Mesenchymal stem cell (in vitro differentiated cells and primary cell): ENCODE data around the gene FBXO11.

Experiments
- DNase-seq: peaks from one replicate; pipeline ENCODE4 v3.0.0-alpha.2; 2013
- H2AFZ ChIP-seq: one replicate; pipeline ENCODE4 v1.6.1; 2013; ENCODE audit warnings: low read depth, mild to moderate bottlenecking, control low read depth, inconsistent platforms, low read length, moderate library complexity
- H2AK5ac ChIP-seq: 2 replicates; pipeline ENCODE4 v1.6.1; 2013; ENCODE audit warnings: low read length, moderate library complexity, mild to moderate bottlenecking, inconsistent platforms; ENCODE audit not compliant: severe bottlenecking
- H2BK120ac ChIP-seq: one replicate; pipeline ENCODE4 v1.6.1; 2013; ENCODE audit warnings: low read depth, mild to moderate bottlenecking, inconsistent platforms, low read length, moderate library complexity
- H2BK12ac ChIP-seq, 2 experiments: one replicate each; pipeline ENCODE4 v1.6.1; 2013; ENCODE audit warnings: inconsistent platforms in 2 of 2, low read length in 2 of 2, mild to moderate bottlenecking in 2 of 2, moderate library complexity in 2 of 2, control low read depth in 1 of 2
- H2BK15ac ChIP-seq: one replicate; pipeline ENCODE4 v1.6.1; 2013; ENCODE audit warnings: mild to moderate bottlenecking, low read depth, inconsistent platforms; ENCODE audit not compliant: poor library complexity, severe bottlenecking
- H2BK5ac ChIP-seq: 2 replicates; pipeline ENCODE4 v1.6.1; 2013; ENCODE audit warnings: low read depth, mild to moderate bottlenecking, low read length, control low read depth, inconsistent platforms; ENCODE audit not compliant: poor library complexity, severe bottlenecking
- H3K14ac ChIP-seq, 2 experiments: one replicate each; pipeline ENCODE4 v1.6.1; 2013; ENCODE audit warnings: inconsistent platforms in 2 of 2, low read length in 2 of 2, control low read depth in 1 of 2, mild to moderate bottlenecking in 1 of 2, moderate library complexity in 1 of 2
- H3K18ac ChIP-seq, 2 experiments: one replicate each; pipeline ENCODE4 v1.6.1; 2013; ENCODE audit warnings: inconsistent platforms in 2 of 2, low read length in 2 of 2, control low read depth in 1 of 2, low read depth in 1 of 2, mild to moderate bottlenecking in 1 of 2
- H3K23ac ChIP-seq, 2 experiments: one replicate each; pipeline ENCODE4 v1.6.1; 2013; ENCODE audit warnings: inconsistent platforms in 2 of 2, low read length in 2 of 2, mild to moderate bottlenecking in 2 of 2, moderate library complexity in 2 of 2, control low read depth in 1 of 2
- H3K27ac ChIP-seq: 2 replicates; pipeline ENCODE4 v1.5.1; 2013; ENCODE audit warnings: mild to moderate bottlenecking, moderate library complexity, low read length, control low read depth, inconsistent platforms; ENCODE audit not compliant: poor library complexity, severe bottlenecking
- H3K27me3 ChIP-seq, 2 experiments: 2 replicates each; pipeline versions ENCODE4 v1.6.1 to v1.7.0; 2013; ENCODE audit warnings: low read length in 2 of 2, mild to moderate bottlenecking in 2 of 2, moderate library complexity in 2 of 2, control low read depth in 1 of 2, inconsistent platforms in 1 of 2; ENCODE audit not compliant: control insufficient read depth in 1 of 2, insufficient read depth in 1 of 2
- H3K36me3 ChIP-seq, 2 experiments: 2 replicates each; pipeline versions ENCODE4 v1.6.1 to v1.7.0; 2013; ENCODE audit warnings: low read length in 2 of 2, control low read depth in 1 of 2, inconsistent platforms in 1 of 2, low read depth in 1 of 2, mild to moderate bottlenecking in 1 of 2; ENCODE audit not compliant: insufficient read depth in 2 of 2, control insufficient read depth in 1 of 2
- H3K4ac ChIP-seq, 2 experiments: one replicate each; pipeline ENCODE4 v1.6.1; 2013; ENCODE audit warnings: inconsistent platforms in 2 of 2, low read length in 2 of 2, mild to moderate bottlenecking in 2 of 2, moderate library complexity in 2 of 2, control low read depth in 1 of 2, low read depth in 1 of 2
- H3K4me1 ChIP-seq: 2 replicates; pipeline ENCODE4 v1.6.1; 2013; ENCODE audit warnings: low read depth, low read length, control low read depth; ENCODE audit not compliant: control insufficient read depth, insufficient read depth
- H3K4me2 ChIP-seq: 2 replicates; pipeline ENCODE4 v1.6.1; 2013; ENCODE audit warnings: low read length, mild to moderate bottlenecking, inconsistent platforms; ENCODE audit not compliant: poor library complexity, severe bottlenecking
- H3K4me3 ChIP-seq, 2 experiments: 2 replicates each; pipeline versions ENCODE4 v1.5.1 to v1.7.0; 2013; ENCODE audit warnings: low read length in 2 of 2, mild to moderate bottlenecking in 2 of 2, control low read depth in 1 of 2, low read depth in 1 of 2; ENCODE audit not compliant: insufficient read depth in 1 of 2
- H3K79me1 ChIP-seq: replicated peaks from 2 replicates; pipeline ENCODE4 v1.6.1; 2013; ENCODE audit warnings: mild to moderate bottlenecking, control low read depth, low read length, inconsistent platforms; ENCODE audit not compliant: poor library complexity, severe bottlenecking
- H3K9ac ChIP-seq: 2 replicates; pipeline ENCODE4 v1.7.0; 2013; ENCODE audit warnings: mild to moderate bottlenecking, low read length, moderate library complexity
- H3K9me3 ChIP-seq: 2 replicates; pipeline ENCODE4 v1.7.0; 2013; ENCODE audit warnings: mild to moderate bottlenecking, low read length; ENCODE audit not compliant: control insufficient read depth
- H4K8ac ChIP-seq: one replicate; pipeline ENCODE4 v1.6.1; 2013; ENCODE audit warnings: inconsistent platforms, mild to moderate bottlenecking, low read length, moderate library complexity
- H4K91ac ChIP-seq: one replicate; pipeline ENCODE4 v1.6.1; 2013; ENCODE audit warnings: mild to moderate bottlenecking, low read length, inconsistent platforms
- WGBS: methylation state at CpG from one replicate; pipeline ENCODE4 v1.1.7; 2013; ENCODE audit warnings: mixed read lengths; 5-methylcytosine and 5-hydroxymethylcytosine counted together

FBXO11 gene

GRCh38 chr2:47876912-47877311, 29.4 kb downstream of the FBXO11 start:
- no peak for DNase-seq
- Histone ChIP-seq H3K9ac (no peak overlapping the region), H3K23ac (no peak overlapping the region), H3K9me3 (peaks cover under 1% of the 10 kb centered on the region), H3K4ac (no peak overlapping the region), H3K79me1 (peaks cover 10% of the 10 kb centered on the region), H3K4me3 (no peak overlapping the region), H4K8ac (no peak overlapping the region), H3K4me1 (peaks cover 2% of the 10 kb centered on the region), H2AFZ (no peak overlapping the region), H4K91ac (no peak overlapping the region), H3K14ac (no peak overlapping the region), H2AK5ac (no peak overlapping the region), H3K27me3 (no peaks in the 10 kb centered on the region), H2BK5ac (no peak overlapping the region), H2BK15ac (no peak overlapping the region), H2BK120ac (no peak overlapping the region), H3K18ac (no peak overlapping the region), H3K36me3 (peaks cover 0 to 15% of the 10 kb centered on the region in 2 experiments), H3K4me2 (no peak overlapping the region), H3K27ac (no peak overlapping the region), H2BK12ac (no peak overlapping the region)
- WGBS, result no CpG with 5 or more reads among the region's 1 CpG

DNA sequence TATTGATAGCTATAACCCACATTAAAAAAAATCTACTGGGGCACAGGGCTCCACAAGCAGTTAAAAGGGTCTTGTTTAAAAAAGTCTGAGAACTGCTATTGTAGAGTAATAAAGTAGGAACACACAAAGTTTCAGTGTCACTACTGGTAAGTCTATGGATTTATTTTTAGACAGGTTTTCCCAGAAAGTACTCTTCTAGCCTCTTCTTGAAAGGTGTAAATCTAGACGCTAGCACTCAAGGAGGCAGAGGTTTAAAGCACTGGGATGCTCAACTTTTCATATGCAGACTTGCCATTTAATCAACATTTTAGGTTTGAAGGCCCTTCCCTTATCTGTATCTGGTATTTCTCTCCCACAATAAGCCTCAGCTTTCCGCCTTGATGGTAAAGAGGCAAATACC, 33.4 kb downstream of the FBXO11 start:
- Histone ChIP-seq H3K4me2 (no peak overlapping the region), H3K4me1 (peaks cover 3% of the 10 kb centered on the region), H3K27me3 (no peaks in the 10 kb centered on the region), H3K79me1 (peaks cover 11% of the 10 kb centered on the region), H3K27ac (no peak overlapping the region), H2AK5ac (no peak overlapping the region), H3K18ac (no peak overlapping the region), H2BK120ac (no peak overlapping the region), H3K9ac (no peak overlapping the region), H2BK5ac (no peak overlapping the region), H3K23ac (no peak overlapping the region), H3K14ac (no peak overlapping the region), H3K4ac (no peak overlapping the region), H2BK12ac (no peak overlapping the region), H2BK15ac (no peak overlapping the region), H4K91ac (no peak overlapping the region), H3K36me3 (peaks cover 0 to 19% of the 10 kb centered on the region in 2 experiments), H3K4me3 (no peak overlapping the region), H2AFZ (no peak overlapping the region), H4K8ac (no peak overlapping the region), H3K9me3 (no peaks in the 10 kb centered on the region)
- no peak for DNase-seq
- WGBS, result 88% methylated on average over 2 of the region's 2 CpGs

DNA sequence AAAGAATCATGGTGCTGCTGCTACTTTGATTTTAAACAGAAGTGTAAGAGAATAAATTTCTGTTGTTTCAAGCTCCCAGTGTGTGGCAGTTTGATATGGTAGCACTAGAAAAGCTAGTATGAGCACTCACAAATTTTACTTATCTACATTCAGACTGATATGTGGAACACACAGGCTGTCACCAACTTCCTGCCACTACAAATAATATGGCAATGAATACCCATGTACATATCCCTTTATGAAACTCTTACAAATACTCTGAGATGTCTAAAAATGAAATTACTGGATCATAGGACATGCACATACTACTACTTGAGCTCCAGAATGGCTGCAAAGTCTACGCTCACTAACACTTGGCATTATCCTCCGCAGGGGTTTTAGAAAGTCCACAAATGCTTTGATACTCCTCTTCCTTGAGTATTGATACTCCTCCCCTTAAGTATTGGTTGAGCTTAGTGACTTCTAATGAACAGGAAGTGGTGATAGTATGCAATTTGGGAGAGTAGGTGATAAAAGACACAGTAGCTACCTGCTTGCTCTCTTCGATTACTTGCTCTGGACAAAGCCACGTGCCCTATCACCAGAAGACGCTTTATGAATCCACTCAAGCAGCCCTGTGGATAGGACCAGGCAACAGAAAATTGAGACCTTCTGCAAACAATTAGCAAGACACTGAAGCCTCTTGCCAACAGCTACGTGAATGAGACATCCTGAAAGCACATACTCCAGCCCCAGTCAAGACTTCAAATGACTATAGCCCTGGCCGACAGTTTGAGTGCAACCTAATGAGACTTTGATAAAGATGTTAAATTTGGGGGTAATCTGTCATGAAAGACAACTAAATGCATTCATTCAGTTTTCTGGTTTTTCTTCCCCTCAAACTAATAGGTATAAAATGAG, 35.4 kb downstream of the FBXO11 start:
- Histone ChIP-seq H2BK15ac (no peak overlapping the region), H3K4me1 (peaks cover 2% of the 10 kb centered on the region), H3K79me1 (peaks cover 9% of the 10 kb centered on the region), H2BK12ac (no peak overlapping the region), H2AK5ac (no peak overlapping the region), H3K4ac (no peak overlapping the region), H3K36me3 (peaks cover 0 to 15% of the 10 kb centered on the region in 2 experiments), H3K9ac (no peak overlapping the region), H4K8ac (no peak overlapping the region), H3K14ac (no peak overlapping the region), H3K4me3 (no peak overlapping the region), H3K9me3 (no peaks in the 10 kb centered on the region), H2AFZ (no peak overlapping the region), H3K27ac (no peak overlapping the region), H3K27me3 (no peaks in the 10 kb centered on the region), H3K18ac (peak overlapping the region; percentile 11 to 12), H3K23ac (no peak overlapping the region), H4K91ac (no peak overlapping the region), H2BK5ac (no peak overlapping the region), H3K4me2 (no peak overlapping the region), H2BK120ac (no peak overlapping the region)
- DNase-seq, result no peak
- WGBS, result 93% methylated on average over 6 of the region's 7 CpGs

- 86% methylated on average over 2 of the region's 2 CpGs for WGBS
- Histone ChIP-seq H2BK120ac (no peak overlapping the region), H3K23ac (no peak overlapping the region), H3K79me1 (peaks cover 9% of the 10 kb centered on the region), H2BK15ac (no peak overlapping the region), H3K4me1 (peaks cover 2% of the 10 kb centered on the region), H2BK5ac (no peak overlapping the region), H2BK12ac (no peak overlapping the region), H3K9ac (no peak overlapping the region), H2AK5ac (no peak overlapping the region), H3K36me3 (peaks cover 0 to 15% of the 10 kb centered on the region in 2 experiments), H3K14ac (no peak overlapping the region), H4K91ac (no peak overlapping the region), H3K18ac (no peak overlapping the region), H3K27ac (no peak overlapping the region), H2AFZ (no peak overlapping the region), H3K27me3 (no peaks in the 10 kb centered on the region), H3K4ac (no peak overlapping the region), H3K4me3 (no peak overlapping the region), H3K9me3 (no peaks in the 10 kb centered on the region), H3K4me2 (no peak overlapping the region), H4K8ac (no peak overlapping the region)
- peak; percentile 24 for DNase-seq
Measured at GRCh38 chr2:47869859-47870595, 36.3 kb downstream of the FBXO11 start.
